OCI-LY7 (cell line): ENCODE data around the gene AUTS2.

Source experiments
- EZH2phosphoT487 ChIP-seq: fragments of 200-600 bp; sonication (generic); IDR thresholded peaks from 2 replicates; pipeline ENCODE4 v1.6.1; 2018; ENCODE audit warnings: low read depth, borderline replicate concordance, mild to moderate bottlenecking, mixed run types, antibody characterized with exemption, low read length, moderate library complexity, mixed read lengths
- TF ChIP-seq, protein P1 (sequence below): fragments of 200-600 bp; sonication (generic); conservative IDR thresholded peaks from 2 replicates; pipeline ENCODE4 v1.5.1; 2014; ENCODE audit warnings: mild to moderate bottlenecking, antibody characterized with exemption, low read length, moderate library complexity, mixed read lengths

DNA sequence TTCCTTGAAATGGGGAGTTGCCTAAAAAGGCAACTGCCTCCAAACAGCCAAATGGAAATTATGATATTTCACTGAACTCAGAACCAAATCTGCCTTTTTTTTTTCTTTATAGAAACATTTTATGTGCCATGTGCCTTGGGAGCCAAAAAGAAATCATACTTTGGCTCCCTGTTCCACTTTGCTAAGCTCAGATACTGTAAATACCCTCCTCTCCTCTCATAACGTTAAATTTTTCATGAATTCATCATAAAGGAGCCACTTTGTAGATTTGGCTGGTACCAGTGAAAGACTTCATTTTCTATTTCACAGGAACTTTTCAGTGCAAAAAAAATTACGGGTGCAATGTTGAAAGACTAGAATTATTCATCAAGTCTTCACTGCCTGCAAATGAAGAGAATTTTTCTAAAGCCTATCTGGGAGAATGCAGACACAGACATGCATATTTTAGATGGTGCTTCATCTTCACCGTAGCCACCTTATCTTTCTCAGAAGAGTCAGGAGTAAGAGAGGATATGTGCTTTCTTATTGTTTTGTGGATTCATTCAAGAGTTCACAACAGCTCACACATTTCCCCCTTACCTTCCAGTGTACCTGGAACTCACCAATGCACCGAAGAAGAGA lies 791.4 kb downstream of the AUTS2 start:
- TF ChIP-seq, protein P1, sequence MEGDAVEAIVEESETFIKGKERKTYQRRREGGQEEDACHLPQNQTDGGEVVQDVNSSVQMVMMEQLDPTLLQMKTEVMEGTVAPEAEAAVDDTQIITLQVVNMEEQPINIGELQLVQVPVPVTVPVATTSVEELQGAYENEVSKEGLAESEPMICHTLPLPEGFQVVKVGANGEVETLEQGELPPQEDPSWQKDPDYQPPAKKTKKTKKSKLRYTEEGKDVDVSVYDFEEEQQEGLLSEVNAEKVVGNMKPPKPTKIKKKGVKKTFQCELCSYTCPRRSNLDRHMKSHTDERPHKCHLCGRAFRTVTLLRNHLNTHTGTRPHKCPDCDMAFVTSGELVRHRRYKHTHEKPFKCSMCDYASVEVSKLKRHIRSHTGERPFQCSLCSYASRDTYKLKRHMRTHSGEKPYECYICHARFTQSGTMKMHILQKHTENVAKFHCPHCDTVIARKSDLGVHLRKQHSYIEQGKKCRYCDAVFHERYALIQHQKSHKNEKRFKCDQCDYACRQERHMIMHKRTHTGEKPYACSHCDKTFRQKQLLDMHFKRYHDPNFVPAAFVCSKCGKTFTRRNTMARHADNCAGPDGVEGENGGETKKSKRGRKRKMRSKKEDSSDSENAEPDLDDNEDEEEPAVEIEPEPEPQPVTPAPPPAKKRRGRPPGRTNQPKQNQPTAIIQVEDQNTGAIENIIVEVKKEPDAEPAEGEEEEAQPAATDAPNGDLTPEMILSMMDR = no peak
- TF ChIP-seq EZH2phosphoT487 = no peak
